ENCODE results near the gene MLXIP.
A peak's percentile ranks its signal among the peaks of the same experiment; 100 is the strongest.

GRCh38 chr12:122096591-122097149 lies 18.1 kb downstream of the MLXIP start:
- TF ChIP-seq CTCF (IDR thresholded peaks at IDR 0.05) (no peak), POLR2A (IDR thresholded peaks at IDR 0.05) (peak in 1 of 2 donors; percentile 65)
